Measurements from ENCODE around the gene PLSCR1.
"Not testable (repeated sequence)": the region's sequence is repeated elsewhere in the genome, so short reads cannot be mapped to it uniquely, and the experiment has no call there.

Gene PLSCR1

GRCh38 chr3:146496251-146496650 is 48.2 kb downstream of the PLSCR1 start:
- in situ Hi-C loops (cut with HindIII; ENCODE audit: low pct_ligation_motif_present, low sequenced_read_pairs) = no loop called here
- DNase-seq = no peak
- Histone ChIP-seq H3K27me3 (replicated peaks) (no peaks in the 10 kb centered on the region), H3K36me3 (replicated peaks) (no peaks in the 10 kb centered on the region), H3K4me3 (ENCODE audit: low read depth, low read length) (no peak overlapping the region), H3K27ac (no peak overlapping the region)
- TF ChIP-seq, protein P1, sequence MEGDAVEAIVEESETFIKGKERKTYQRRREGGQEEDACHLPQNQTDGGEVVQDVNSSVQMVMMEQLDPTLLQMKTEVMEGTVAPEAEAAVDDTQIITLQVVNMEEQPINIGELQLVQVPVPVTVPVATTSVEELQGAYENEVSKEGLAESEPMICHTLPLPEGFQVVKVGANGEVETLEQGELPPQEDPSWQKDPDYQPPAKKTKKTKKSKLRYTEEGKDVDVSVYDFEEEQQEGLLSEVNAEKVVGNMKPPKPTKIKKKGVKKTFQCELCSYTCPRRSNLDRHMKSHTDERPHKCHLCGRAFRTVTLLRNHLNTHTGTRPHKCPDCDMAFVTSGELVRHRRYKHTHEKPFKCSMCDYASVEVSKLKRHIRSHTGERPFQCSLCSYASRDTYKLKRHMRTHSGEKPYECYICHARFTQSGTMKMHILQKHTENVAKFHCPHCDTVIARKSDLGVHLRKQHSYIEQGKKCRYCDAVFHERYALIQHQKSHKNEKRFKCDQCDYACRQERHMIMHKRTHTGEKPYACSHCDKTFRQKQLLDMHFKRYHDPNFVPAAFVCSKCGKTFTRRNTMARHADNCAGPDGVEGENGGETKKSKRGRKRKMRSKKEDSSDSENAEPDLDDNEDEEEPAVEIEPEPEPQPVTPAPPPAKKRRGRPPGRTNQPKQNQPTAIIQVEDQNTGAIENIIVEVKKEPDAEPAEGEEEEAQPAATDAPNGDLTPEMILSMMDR (IDR thresholded peaks at IDR 0.05; ENCODE audit: low read depth, low read length, missing control alignments) = no peak

DNA sequence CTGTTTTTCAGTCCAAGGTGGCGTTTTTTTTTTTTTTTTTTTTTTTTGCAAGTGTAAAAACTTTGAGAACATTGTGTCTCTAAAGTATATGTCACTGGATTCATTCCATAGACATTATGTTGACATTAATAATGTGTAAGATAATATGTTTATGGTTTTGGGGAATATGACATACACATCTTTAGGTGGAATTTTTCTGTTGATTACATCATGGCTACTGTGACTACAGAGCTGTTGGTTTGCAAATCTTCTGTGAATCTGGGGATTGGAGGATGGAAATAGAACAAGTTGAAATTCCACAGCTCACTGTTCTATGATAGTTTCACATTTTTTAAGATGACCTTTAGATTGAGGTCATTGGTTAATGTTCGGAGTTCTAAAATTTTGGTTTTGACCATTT is 50.6 kb downstream of the PLSCR1 start:
- TF ChIP-seq, protein P1 (IDR thresholded peaks at IDR 0.05; ENCODE audit: low read depth, low read length, missing control alignments) = no peak
- H3K36me3 ChIP-seq (replicated peaks) = no peaks in the 10 kb centered on the region
- no peak for DNase-seq
- no peaks in the 10 kb centered on the region for H3K27me3 ChIP-seq (replicated peaks)
- H3K4me3 ChIP-seq (ENCODE audit: low read depth, low read length) = no peak overlapping the region
- H3K27ac ChIP-seq = no peak overlapping the region
- in situ Hi-C loops (cut with HindIII; ENCODE audit: low pct_ligation_motif_present, low sequenced_read_pairs) = no loop called here

- H3K27ac ChIP-seq = no peak overlapping the region
- H3K36me3 ChIP-seq (replicated peaks) = no peaks in the 10 kb centered on the region
- H3K4me3 ChIP-seq (ENCODE audit: low read depth, low read length) = no peak overlapping the region
- no peaks in the 10 kb centered on the region for H3K27me3 ChIP-seq (replicated peaks)
- in situ Hi-C loops (cut with HindIII; ENCODE audit: low pct_ligation_motif_present, low sequenced_read_pairs) = no loop called here
- TF ChIP-seq, protein P1 (IDR thresholded peaks at IDR 0.05; ENCODE audit: low read depth, low read length, missing control alignments) = no peak
- no peak for DNase-seq
Observed at GRCh38 chr3:146493221-146493620, 51.2 kb downstream of the PLSCR1 start.

- no peaks in the 10 kb centered on the region for H3K36me3 ChIP-seq (replicated peaks)
Observed at GRCh38 chr3:146491303-146491702, 53.1 kb downstream of the PLSCR1 start.

GRCh38 chr3:146485297-146485696 is 59.1 kb downstream of the PLSCR1 start:
- Histone ChIP-seq H3K27me3 (replicated peaks) (no peaks in the 10 kb centered on the region), H3K4me3 (ENCODE audit: low read depth, low read length) (no peak overlapping the region), H3K27ac (no peak overlapping the region), H3K36me3 (replicated peaks) (no peaks in the 10 kb centered on the region)
- DNase-seq = no peak
- in situ Hi-C loops (cut with HindIII; ENCODE audit: low pct_ligation_motif_present, low sequenced_read_pairs) = no loop called here
- TF ChIP-seq, protein P1 (IDR thresholded peaks at IDR 0.05; ENCODE audit: low read depth, low read length, missing control alignments) = no peak

More at GRCh38 chr3:146491303-146491702, 53.1 kb downstream of the PLSCR1 start:
- H3K4me3 ChIP-seq (ENCODE audit: low read depth, low read length) = no peak overlapping the region
- H3K27ac ChIP-seq = no peak overlapping the region
- H3K27me3 ChIP-seq (replicated peaks) = no peaks in the 10 kb centered on the region
- no peak for DNase-seq
- in situ Hi-C loops (cut with HindIII; ENCODE audit: low pct_ligation_motif_present, low sequenced_read_pairs) = no loop called here
- TF ChIP-seq, protein P1 (IDR thresholded peaks at IDR 0.05; ENCODE audit: low read depth, low read length, missing control alignments) = no peak

DNA sequence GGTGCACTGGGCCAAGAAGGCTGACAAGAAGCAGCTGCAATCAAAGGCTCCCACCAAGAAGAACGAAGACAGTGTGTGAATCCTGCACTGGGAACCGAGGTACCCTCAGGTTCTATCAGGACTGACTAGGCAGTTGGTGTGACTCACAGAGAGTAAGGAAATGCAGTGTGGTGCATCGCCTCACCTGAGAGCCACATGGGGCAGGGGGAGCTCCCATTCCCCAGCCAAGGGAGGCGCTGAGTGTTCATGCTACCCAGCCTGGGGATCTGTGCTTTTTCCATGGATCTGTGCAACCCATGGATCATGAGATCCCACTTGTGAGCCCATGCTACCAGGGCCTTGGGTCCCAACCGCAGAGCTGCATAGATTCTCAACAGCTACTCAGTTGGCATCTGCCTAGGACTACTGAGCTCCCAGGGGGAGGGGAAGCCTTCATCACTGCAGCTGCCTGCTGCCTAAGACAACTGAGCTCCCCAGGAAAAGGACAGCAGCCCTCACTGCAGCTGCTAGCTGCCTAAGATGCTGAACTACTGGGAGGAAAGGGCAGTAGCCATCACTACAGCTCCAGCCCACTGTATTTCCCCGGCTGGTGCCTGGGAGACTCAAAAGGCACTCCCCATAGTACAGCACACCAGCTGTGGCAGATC is 68.2 kb downstream of the PLSCR1 start:
- H3K27ac ChIP-seq = no peak overlapping the region
- DNase-seq = no peak
- in situ Hi-C loops (cut with HindIII; ENCODE audit: low pct_ligation_motif_present, low sequenced_read_pairs) = no loop called here
- H3K4me3 ChIP-seq (ENCODE audit: low read depth, low read length) = no peak overlapping the region
- H3K27me3 ChIP-seq (replicated peaks) = no peaks in the 10 kb centered on the region
- TF ChIP-seq, protein P1 (IDR thresholded peaks at IDR 0.05; ENCODE audit: low read depth, low read length, missing control alignments) = no peak
- no peaks in the 10 kb centered on the region for H3K36me3 ChIP-seq (replicated peaks)

- H3K27me3 ChIP-seq (replicated peaks); H3K36me3 ChIP-seq (replicated peaks); H3K4me3 ChIP-seq (ENCODE audit: low read depth, low read length); DNase-seq; in situ Hi-C loops (cut with HindIII; ENCODE audit: low pct_ligation_motif_present, low sequenced_read_pairs); H3K27ac ChIP-seq: not testable (repeated sequence)
Observed at GRCh38 chr3:146474976-146475375, 69.4 kb downstream of the PLSCR1 start.
